GM21529 (cell line): ENCODE data around the gene ZNF433.
"Not testable (repeated sequence)": the region's sequence is repeated elsewhere in the genome, so short reads cannot be mapped to it uniquely, and the experiment has no call there.

Experiments used
- ATAC-seq: cut with Tn5 transposase; IDR thresholded peaks from one replicate; pipeline ENCODE4 v1.9.1; 2021; ENCODE audit not compliant: unreplicated experiment

ZNF433 gene

DNA sequence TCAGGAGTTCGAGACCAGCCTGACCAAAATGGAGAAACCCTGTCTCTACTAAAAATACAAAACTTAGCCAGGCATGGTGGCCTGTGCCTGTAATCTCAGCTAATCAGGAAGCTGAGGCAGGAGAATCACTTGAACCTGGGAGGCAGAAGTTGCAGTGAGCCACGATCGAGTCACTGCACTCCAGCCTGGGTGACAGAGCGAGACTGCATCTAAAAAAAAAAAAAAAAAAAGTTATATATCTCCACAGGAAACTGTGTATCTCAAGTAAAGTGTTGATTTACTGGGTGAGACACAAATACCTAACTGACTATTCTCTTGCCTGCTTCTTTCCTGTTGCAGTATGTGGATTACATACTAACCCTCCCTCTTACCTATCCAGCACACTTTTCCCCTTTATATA, 43.6 kb downstream of the ZNF433 start:
- ATAC-seq = not testable (repeated sequence)

DNA sequence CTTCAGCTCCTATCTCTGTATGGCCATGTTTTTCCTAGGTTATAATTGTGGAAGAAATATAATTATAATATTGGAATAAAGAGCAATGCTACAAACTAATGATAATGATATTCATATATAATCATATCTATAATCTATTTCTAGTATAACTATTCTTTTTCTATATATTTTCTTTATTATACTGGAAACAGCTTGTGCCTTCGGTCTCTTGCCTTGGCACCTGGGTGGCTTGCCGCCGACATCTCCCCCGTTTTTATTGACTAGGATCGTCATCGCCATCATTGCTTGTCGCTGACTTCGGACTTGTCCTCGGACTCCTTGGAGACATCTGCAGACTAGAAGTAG, 46.4 kb downstream of the ZNF433 start:
- no peak for ATAC-seq

DNA sequence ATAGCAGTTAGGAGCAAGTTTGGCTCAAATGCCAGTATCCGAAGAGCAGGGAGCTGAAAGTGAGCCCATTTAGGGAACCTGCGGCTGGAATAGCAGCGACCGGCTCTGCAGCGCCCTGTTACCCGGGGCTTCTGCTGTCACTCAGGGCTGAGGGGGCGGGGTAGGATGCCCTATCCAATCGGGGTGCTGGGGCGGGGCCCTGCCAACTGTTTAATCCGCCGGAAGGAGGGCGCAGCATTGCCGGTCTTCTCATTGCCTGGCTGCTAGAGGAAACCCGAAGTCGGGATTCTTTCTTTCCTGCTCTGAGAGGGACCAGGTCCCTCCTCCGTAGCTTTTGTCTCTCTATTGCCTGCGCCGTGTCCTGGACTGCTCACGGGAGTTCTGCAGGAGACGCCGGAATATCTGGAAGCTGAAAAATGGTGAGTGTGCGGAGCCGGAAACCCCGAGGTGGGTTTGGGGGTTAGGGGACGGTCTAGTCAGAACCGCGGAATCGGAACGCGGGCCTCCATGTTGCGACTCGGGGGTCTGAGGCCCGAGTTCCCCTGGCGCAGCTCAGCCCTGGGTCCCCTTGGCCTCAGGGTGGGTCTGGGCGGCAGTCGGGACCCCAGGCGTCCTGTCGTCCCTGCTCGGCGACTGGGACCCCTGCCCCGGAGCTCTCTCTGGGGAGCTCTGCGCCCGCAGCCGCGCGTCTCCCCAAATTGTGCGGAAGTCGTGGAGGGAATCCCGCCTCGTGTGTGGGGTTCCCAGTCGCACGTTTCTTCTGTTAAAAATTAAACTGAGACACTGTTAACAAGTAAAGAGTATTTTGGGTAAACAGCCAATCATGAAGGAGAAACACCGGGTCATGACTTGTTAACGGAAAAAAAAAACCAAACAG, 47.8 kb downstream of the ZNF433 start:
- peak; percentile 87 for ATAC-seq

DNA sequence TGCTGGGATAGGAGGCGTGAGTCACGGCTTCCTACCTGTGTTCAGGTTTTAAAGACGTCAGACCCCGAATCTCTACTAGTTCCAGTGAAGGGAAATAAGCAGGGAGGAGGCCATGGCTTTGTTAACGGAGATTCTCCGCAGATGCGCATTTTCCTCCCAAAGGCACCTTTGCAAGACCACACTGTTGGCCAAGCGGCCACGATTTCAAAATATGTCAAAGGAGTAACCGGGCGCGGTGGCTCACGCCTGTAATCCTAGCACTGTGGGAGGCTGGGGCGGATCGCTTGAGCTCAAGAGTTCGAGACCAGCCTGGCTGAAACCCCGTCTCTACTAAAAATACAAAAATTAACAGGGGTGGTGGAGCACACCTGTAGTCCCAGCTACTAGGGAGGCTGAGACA, 48.7 kb downstream of the ZNF433 start:
- no peak for ATAC-seq

DNA sequence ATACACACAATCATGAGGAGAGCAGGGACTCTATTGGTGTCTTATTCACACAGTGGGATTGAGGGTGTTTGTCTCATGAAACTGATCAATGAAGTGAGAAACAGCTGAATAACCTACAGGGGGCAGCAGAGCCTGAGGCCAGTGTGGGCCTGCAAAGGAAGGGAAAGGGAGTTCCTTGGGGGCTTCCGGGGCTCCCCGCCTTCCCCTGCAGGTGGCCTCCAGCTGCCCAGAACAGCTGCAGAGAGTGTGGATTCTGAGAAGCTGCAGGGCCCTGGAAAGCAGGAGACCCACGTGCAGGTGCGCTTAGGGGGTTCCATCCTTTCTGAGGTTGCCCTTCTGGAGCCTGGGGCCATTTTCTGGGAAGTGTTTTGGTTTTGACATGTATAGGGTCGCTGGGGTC, 50.5 kb downstream of the ZNF433 start:
- no peak for ATAC-seq

DNA sequence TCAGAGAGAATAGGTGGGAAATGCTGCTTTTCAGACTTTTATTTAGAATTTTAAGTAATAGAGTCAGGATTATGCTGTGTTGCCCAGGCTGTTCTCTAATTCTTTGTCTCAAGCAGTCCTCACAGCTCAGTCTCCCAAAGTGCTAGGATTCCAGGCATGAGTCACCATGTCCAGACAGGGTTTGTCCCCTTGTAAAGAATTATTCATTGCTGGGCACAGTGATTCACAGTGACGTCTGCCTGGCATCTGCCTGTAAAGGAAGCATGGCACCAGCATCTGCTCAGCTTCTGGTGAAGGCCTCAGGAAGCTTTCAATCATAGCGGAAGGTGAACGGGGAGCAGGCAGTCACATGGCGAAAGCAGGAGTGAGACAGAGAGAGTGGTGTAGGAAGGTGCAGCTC, 53.0 kb downstream of the ZNF433 start:
- no peak for ATAC-seq

DNA sequence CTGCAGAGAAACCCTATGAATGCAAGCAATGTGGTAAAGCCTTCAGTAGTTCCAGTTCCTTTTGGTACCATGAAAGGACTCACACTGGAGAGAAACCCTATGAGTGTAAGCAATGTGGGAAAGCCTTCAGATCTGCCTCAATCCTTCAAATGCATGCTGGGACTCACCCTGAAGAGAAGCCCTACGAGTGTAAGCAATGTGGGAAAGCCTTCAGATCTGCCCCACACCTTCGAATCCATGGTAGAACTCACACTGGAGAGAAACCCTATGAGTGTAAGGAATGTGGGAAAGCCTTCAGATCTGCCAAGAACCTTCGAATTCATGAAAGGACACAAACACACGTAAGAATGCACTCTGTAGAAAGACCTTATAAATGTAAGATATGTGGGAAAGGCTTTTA, 56.0 kb downstream of the ZNF433 start:
- no peak for ATAC-seq

DNA sequence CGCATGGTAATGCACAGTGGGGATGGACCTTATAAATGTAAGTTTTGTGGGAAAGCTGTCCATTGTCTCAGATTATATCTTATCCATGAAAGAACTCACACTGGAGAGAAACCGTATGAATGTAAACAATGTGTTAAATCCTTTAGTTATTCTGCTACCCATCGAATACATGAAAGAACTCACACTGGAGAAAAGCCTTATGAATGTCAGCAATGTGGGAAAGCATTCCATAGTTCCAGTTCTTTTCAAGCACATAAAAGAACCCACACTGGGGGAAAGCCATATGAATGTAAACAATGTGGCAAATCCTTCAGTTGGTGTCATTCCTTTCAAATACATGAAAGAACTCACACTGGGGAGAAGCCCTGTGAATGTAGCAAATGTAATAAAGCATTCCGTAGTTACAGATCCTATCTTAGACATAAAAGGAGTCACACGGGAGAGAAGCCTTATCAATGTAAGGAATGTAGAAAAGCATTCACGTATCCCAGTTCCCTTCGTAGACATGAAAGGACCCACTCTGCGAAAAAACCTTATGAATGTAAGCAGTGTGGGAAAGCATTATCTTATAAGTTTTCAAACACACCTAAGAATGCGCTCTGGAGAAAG, 56.9 kb downstream of the ZNF433 start:
- ATAC-seq = no peak

DNA sequence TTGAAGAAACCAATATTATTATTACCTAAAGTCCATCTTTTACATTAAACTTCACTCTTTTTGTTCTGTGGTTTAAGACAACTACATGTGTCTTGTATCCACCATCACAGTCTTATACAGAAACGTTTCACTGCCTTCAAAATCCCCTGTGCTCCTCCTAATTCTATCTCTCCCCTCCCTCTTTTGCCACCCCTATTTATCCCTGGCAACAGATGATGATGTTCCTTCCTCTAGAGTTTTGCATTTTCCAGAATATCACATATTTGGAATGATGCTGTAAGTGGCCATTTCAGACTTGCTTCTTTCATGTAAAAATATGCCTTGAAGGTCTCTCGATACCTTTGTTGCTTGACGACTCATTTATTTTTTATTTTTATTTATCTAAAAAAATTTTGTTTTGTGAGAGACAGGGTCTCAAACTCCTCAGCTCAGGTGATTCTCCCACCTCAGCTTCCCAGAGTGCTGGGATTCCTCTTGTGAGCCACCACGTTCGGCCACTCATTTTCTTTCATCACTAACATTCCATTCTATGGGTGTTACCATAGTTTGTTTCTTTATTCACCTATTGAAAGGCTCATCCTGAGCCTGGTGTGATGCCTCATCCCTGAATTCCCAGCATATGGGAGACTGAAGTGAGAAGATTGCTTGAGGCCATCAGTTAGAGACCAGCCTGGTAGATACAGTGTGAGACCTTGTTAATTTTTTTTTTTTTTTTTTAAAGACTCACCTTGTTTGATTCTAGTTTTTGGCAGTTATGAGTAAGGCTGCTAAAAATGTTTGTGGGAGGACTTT, 62.3 kb downstream of the ZNF433 start:
- no peak for ATAC-seq

DNA sequence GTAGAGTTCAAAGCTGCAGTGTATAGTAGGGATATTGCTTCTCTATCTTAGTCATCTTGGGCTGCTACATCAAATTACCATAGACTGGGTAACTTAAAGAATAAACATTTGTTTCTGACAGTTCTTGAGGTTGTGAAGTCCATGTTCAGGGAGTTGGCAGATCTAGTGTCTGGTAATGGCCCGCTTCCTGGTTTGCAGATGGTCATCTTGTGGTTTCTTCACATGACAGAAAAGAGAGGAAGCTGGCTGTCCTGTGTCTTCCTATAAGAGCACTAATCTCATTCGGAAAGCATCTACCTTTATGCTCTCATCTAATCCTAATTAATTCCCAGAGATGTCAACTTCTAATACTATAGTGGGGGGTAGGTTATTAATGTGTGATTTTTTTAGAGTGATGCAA, 64.4 kb downstream of the ZNF433 start:
- ATAC-seq = no peak

DNA sequence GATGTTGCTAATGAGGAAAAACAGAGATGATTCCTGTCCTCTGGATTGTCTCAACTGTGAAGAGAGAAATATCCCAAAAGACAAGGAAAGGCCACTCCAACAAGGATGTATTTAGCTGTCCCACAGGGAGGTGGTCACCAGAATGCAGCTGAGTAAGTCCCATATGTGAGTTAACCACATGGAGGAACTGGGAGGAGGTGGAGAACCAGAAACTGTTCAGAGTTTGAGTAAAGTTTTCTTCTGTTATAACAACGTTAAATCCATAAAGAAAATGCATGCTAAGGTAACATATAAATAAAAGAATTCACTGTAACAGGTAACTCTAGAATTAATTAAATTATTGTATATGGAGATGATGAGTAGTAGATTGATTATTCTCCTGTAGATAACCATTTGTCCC, 65.3 kb downstream of the ZNF433 start:
- ATAC-seq = no peak

DNA sequence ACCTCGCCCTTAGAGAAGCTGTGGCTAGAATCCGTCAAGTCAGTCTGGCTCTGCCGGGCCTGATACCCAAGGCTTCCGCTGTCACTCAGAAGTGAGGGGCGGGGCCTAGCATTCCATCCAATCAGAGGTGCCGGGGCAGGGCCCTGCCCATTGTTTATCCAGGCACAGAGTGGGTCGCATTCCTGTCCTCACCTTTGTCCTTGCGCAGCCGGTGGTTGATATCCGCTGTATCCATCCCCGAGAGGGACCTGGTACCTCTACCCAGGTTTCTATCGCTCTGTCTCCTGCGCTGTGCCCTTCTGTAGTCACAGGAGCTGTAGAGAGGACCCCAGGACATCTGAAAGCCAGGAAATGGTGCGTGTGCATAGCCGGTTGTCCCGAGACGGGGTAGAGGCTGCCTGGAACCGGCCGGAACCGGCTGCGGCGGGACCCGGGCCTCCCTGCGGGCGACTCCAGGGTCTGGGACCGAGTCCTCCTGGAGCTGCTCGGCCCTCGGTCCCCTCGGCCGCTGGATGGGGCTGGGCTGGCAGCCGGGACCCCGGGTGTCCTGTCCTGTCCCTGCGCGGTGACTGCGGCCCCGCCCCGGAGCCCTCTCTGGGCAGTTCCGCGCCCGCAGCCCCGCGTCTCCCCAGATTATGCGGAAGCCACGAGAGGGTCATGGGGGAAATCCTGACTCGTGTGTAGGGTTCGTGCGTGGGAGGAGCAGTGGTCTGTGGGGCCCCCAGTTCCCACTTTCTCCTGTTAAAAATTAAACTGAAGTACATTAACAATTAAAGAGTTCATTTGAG, 70.4 kb downstream of the ZNF433 start, which contains the start of gene ZNF763:
Gene ZNF763, plus strand, starts transcription at position 183 of the 788 bp plus-strand sequence. Its CDS starts 169 bp downstream, at position 352.
- ATAC-seq = peak; percentile 78
